NB4 (cell line): ENCODE measurements around the gene NADSYN1.

Source experiments
- MYC ChIP-seq: IDR thresholded peaks from 2 replicates; pipeline ENCODE4 v1.6.1; 2011; ENCODE audit warnings: low read depth, low read length
- TF ChIP-seq, protein P1 (sequence below): IDR thresholded peaks from one replicate; pipeline ENCODE4 v1.5.1; 2012; ENCODE audit warnings: low read depth, low read length
- TF ChIP-seq, protein P2 (sequence below): IDR thresholded peaks from 2 replicates; pipeline ENCODE4 v1.6.1; 2011; ENCODE audit warnings: low read depth, low read length

DNA sequence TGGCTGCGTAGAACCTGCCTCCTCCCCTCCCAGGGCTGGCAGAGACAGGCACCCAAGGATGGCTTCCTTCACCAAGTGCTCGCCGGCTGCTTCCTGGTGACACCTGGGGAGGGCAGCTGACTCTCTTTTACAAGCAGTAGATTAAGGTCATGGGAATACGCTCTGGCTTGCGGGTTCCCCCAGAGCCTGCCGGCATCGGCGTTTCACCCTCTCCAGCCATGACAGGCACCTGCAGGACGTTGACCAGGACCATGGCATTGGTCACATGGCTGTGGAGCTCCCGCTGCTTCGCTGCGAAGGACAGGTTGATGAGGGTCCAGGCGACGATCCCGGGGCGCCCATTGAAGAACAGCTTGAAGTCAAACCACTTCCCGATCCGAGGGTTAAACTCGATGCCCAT lies 14.4 kb upstream of the NADSYN1 start:
- TF ChIP-seq, protein P1, sequence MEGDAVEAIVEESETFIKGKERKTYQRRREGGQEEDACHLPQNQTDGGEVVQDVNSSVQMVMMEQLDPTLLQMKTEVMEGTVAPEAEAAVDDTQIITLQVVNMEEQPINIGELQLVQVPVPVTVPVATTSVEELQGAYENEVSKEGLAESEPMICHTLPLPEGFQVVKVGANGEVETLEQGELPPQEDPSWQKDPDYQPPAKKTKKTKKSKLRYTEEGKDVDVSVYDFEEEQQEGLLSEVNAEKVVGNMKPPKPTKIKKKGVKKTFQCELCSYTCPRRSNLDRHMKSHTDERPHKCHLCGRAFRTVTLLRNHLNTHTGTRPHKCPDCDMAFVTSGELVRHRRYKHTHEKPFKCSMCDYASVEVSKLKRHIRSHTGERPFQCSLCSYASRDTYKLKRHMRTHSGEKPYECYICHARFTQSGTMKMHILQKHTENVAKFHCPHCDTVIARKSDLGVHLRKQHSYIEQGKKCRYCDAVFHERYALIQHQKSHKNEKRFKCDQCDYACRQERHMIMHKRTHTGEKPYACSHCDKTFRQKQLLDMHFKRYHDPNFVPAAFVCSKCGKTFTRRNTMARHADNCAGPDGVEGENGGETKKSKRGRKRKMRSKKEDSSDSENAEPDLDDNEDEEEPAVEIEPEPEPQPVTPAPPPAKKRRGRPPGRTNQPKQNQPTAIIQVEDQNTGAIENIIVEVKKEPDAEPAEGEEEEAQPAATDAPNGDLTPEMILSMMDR = no peak
- TF ChIP-seq, protein P2, sequence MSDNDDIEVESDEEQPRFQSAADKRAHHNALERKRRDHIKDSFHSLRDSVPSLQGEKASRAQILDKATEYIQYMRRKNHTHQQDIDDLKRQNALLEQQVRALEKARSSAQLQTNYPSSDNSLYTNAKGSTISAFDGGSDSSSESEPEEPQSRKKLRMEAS = no peak
- no peak for TF ChIP-seq MYC
